ENCODE results near the gene OPCML.

The OPCML gene

DNA sequence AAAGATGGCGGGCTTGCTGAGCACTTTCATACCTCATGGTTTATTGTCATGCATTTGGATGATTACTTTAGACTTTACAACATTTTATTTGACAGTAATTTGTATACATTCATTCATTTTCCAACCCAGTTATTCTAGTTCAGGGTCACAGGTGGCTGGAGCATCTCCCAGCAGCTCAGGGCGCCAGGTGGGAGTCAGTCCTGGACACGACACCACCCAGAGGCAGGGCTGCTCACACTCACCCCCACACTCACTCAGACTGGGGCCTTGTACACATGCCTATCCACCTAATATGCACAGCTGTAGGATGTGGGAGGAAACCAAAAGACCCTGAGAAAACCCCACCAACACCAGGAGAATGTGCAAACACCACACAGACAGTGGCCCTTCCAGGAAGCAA lies 123.9 kb downstream of the OPCML start:
- DNase-seq = no peak

DNA sequence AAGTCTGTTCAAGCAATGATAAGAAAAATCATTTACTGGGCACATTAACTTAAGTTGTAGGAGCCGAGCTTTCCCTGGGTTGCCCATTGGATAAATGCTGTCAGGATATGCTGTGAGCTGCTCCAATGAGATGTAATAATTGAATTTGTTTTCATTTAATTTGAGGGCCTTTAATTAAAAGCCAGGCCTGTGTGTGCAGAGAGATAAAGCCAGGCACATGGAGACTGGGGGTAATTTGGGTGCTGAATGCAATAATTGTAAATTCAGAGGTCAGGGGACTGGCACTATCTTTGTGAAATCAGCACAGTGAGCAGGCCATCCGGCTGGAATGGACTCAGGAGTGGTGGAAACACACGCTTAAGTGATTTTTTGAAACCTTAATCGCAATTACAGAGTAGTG lies 125.8 kb downstream of the OPCML start:
- no peak for DNase-seq

DNA sequence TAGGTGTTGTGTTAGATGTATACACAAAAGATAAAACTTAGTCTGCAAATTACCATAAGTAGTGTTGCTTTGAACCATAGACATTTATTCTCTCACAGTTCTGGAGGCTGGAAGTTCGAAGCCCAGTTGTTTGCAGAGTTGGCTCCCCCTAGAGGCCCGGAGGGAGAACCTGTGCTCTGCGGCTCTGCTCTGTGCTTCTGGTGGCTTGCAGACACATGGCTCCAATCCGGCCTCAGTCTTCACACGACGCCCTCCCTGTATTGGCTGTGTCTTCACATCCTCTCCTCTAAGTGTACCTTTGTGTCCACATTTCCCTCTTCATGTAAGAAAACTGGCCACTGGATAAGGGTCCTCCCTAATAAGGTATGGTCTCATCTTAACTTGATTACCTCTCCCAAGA lies 128.4 kb downstream of the OPCML start:
- DNase-seq = no peak

DNA sequence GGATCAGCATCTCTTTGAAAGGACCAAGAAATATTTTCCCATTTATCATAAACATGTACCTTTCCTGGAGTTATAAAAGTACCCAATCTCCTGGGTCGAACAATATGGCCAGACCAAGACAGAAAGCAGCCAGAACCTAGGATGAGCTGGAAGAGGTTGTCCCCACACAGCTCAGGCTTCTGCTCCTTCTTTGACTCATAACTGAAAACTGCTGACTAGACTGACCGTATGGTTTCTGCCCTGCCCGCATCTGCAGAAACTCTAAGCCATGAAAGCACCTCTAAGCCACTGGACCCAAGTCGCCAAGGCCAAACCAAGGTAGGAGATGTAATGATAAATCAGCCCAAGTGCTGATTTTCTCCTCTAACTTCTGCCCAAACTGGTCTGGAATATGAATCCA lies 129.8 kb downstream of the OPCML start:
- no peak for DNase-seq

DNA sequence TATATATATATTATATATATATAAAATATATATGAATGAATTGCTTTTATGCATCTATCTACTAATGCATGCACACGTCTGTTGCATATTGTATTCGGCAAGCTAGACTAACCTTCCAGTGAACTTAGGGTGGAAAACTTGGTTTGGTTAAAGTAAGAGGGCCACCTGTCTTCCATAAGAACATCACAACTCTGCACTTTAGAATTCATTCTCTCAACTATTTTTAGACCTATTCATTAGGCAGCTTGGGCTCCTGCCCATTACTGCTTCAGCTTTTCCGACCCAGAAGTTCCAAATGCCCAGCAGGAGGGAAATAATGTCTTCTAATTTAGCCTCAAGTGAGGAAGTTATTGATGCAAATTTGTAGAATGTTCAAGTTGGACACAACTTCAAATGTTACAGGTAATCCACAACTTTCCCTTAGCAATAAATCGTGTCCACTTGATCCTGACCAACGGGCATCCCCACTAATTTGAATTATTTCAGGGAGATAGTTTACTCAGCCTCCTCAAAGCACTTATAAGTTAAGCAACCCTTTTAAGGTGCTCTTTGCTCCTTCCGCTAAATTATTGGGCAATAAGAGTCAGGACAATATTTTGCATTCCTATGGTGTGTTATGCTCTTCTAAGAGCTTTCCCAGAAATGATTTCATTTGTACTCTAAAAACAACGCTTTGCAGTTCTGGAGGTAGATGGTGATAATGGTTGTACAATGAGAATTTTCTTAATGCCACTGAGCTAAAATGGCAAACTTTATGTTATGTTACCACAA lies 132.3 kb downstream of the OPCML start:
- no peak for DNase-seq

DNA sequence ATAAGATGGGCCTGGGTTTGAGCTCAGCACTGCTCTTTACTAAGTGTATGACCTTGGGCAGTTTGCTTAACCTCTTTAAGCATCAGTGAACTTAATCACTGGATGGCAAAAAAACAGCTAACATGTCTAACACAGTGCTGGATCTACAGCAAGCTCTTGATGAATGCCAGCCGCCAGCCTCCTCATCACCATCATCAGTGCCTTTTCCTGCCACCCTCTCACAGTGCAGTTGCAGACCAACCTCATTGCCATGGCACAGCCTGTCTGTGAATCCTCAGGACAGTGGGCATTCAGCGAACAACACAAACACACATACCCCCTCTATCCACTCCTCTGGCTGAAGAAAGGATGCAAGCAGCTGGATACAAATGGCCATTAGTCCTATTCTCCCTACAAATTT lies 133.0 kb downstream of the OPCML start:
- DNase-seq = no peak

DNA sequence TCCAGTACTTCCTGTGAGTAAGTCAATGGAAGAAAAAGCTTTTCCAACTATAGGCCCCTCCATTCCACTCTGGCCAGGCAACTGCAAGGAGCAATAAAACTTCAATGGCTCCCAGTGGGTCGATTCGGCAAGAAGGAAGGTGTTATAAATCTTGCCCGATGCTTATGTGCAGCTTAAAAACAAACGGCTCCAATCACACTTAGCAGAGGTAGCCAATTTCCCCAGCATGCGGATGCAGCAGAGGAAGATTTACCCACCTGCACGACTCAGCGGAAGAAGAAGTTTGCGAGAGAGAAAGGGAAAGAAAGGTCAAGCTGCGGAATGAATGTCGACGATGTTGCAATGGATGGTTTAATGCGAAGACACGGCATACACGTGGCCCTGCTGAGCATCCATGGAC lies 141.5 kb downstream of the OPCML start:
- DNase-seq = no peak

DNA sequence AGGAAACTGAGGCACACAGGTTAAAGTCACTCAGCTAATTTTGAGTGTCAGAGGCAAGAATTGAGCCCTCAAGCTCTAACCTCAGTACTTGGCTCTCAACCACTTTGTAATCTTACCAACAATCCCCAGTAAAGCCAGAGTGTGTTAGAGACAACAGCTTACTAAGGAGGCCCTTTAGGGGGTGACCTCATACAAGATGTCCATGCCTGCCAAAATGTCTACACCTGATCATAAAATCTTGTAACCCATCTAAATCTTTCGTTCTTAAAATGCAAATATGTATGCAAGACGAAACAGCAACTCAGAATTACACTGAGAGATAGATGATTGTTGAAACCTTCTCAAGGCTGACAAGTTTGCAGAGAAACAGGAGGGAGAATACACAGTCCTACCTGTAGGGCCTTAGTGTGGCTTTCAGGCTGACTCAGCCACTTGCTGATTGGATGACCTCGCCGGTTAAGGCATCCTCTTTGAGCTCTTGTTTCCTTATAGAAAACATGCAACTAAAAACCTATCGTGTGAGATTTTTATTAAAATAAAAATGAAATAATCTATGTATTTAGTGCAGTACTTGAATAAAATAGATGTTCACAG lies 143.2 kb downstream of the OPCML start:
- no peak for DNase-seq

DNA sequence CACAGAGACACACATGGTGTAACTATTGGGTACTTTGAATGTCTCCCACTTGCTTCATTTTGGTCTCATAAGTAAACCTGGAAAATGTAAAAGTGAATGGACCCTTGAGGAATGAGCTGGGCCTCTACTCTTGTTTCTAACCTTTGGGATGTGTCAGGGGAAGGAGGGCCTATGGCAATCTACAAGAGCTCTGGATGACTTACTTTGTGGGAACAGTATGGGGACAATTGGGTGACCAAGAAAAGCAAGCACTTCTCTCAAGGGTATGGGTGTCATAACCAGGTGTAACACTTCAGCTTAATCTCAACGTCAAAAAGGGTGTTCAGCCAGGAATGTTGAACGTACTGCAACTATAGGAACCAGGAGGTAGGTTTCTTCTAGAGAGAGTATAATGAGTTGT lies 144.0 kb downstream of the OPCML start:
- DNase-seq = no peak

DNA sequence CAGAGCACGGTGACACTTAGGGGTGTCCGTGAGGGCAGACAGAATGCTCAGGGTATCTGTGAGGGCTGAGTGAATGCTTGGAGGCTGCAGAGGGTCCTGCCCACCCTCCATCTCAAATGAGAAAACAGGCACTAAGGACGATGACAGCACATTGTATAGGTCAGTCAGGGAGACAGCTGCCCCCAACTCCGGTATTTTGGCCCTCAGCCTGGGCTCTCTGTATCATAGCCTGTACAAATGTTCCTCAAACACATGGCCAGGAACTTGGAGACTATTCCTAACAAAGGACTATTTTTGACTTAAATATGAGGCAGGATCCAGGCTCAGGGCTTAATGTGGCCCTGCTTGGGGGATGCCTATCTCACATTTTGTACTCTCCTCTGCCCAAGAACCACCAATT lies 145.4 kb downstream of the OPCML start:
- no peak for DNase-seq

DNA sequence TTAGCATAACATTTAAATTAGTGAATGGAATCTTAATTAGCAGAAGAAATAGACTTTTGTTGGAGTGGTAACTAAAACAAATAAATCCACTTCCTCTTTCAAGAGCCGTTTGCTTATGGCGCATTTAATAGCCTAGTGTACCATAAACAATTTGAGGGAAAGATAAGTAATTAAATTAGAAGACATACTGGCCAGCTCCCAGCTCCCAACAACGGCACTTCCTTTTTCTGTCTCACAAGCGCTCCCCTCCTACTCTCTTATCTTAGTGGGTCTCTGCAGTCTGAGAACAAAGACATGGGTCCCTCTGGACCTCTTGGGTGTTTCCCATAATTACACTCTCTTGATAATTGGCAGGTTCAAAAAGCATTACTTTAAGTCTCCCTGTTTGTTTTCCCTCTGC lies 146.0 kb downstream of the OPCML start:
- DNase-seq = no peak

DNA sequence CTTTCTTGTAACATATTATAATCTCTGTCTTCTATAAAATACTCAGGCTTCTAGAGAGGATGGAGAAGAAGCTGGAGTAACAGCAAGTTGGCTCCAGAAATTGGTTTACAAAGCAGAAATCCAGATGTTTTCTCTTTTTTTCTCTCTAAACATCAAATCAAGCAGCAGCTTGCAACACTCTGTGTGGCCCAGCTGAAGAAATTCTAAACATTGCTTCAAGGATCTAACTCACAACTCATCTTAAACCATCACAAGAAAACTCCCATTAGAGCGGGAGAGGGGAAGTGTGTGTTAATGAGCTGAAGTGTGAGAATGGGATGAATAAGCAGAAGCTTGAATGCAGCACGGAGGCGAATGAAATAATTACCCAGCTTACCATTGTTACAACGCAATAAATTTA lies 146.5 kb downstream of the OPCML start:
- no peak for DNase-seq

DNA sequence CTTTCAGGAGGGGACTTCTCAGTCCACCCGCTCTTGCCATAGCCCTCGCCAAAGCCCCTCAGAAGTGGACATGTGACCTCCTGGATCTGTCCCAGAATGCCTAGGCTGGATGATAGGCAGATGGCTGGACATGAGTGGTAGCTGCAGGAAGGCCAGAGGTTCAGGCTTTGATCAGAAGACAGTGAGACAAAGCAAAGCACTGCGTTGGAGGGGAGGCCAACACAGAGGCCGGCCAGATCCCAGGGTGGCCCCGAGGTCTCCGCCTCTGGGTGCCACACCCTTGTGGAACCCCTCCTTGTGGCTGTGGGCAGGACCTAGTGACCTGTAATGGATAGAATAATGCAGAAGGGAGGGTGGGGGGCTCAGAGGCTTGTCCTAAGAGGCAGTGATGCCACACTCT lies 147.6 kb downstream of the OPCML start:
- DNase-seq = no peak

DNA sequence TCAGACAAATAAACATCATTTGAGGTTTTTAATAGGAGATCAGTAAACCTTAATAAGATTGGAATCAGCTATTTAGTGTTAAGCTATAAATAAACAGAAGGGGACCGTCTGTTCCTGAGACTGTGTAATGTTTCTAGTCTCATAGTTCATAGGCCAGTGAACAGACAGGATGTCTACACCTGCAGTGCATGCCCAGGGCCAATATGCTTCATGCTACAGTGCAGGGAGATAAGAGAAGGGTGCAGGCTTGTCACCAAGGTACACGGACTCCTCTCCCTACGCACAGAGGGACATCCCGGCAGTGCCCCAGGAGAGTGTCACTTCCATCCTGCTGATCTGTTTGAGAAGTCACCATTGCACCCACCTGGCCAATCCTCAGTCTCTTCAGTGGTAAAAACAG lies 148.6 kb downstream of the OPCML start:
- no peak for DNase-seq

DNA sequence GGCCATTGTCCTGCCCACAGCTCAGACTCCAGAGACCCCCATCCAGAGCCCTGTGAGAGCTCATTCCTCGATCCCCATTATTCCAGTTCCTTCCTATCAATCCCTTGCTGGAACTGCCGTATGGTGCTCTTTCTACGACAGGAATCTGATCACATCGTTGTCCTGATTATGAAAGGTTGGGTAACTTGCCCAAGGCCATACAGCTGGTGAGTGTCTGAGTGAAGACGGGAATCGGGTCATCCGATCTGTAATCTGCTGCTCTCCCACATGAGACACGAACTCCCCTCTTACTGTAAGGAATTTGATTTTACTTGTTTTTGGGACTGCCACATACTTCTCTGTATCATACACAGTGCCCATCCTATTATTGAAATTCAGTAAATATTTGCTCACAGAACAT lies 149.1 kb downstream of the OPCML start:
- DNase-seq = no peak

DNA sequence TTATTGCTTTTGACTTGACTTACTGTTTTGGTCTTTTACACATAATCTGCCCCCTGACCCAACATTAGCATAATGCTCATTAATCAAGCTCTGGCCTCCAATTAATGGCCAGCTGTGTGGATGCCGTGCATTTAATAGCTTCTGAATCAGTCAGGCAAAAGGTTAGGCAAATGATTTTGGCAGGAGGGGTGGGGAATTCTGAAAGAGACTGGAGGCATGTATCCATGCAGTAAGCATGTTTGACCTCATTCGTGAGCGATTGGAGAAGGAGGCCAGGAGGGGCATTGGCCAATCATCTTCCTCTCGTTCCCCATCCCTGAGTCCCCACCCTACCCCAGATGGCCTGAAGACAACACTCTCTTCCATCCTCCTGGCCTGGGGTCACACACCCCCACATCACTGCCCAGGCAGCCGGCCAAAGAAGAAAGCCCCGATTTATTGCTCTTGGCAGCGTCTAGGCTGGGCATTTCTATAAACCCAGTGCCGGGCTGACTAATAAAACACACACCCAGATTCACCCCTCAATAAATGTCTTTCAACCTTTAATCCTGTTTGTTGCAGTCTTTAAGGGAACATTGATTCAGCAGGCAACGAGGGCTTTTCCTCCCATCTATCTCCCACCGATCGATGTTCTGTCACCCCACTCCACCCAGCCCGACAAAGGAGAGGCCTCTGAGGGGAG lies 150.0 kb downstream of the OPCML start:
- no peak for DNase-seq

DNA sequence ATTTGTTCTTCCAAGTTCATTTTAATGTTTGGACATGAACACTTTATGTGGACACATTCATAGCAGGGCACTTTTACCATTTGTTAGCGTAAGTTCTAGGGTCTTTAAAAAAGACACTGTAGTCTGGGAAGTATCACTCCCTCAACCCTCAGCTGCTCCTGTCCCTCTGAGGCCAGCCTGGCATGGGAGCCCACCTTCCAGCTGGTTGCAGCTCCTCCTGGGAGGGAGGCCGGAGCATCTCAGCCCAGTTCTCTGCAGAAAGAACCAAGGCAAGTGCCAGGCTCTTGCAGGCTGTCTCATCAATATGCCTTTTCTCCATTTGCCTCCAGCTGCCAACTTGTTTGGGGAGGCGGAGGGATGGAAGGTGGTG lies 150.6 kb downstream of the OPCML start:
- no peak for DNase-seq

DNA sequence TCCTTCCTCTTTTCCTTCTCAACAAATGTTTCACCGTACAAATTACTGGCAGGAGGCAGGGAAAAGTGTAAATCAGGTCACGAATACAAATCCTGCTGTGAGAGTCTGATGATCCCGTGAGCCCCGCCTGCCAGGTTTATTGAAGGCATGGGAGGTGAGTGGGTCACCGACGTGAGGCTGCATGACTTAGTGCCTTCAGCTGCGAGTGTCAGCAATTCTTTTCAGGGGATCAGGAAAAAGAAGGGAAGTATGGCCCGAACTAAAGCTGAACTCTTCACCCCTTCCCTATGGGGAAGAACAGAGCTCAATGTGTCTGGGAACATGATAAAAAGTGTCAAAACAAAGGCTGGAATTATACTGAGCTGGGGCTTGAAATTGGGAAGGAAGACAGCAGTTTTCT lies 166.2 kb downstream of the OPCML start:
- no peak for DNase-seq

DNA sequence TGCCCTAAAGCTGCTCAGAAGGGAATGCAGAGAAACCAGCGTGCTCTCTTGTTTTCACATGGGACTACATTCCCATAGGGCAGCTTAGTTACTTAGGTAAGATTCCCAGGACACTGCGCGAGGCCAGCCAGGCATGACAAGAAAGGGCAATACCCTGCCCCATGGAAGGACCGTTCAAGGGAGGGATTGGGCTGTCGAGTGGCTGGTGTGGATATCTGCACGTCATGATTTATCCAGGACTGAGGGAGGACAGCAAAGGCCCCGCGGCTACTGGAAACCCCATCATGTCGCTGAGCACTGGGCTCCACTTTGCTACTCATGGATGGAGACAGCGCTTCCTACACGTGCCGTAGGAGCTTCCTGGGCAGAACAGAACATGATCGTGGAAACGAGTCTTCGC lies 169.4 kb downstream of the OPCML start:
- DNase-seq = no peak

DNA sequence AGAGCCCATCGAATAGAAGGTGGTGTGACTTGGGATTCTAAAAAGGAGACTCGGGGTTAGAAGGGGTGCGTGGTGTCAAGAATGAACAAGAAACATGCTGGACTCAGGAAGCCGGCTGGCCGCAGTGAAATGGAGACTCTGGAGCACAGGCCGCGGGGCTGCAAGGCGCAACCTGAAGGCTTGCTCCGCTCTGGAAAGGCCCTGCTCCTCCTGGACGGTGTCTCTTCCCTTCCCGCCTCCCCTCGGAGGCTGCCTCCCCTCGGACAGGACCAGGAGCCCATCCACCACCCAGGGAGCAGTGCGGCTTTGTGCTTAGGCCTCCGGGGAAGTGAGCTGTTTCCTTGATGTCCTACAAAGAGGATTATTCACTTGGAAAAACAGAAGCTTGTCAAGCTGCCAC lies 170.1 kb downstream of the OPCML start:
- DNase-seq = no peak

DNA sequence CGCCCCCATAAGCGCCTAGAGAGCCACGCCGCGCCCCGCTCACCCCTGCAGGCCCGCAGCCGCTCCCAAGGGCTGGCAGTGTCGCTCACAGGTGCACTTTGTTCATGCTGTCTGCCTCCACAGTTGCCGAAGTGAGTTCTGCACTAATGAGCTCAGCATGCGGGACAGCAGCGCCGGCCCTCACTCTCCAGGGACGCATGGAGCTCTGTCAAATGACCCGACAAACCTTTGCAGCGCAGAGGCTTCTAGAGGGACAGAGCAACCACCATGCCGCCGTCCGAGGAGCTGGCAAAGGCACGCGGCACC lies 170.7 kb downstream of the OPCML start:
- DNase-seq = no peak

DNA sequence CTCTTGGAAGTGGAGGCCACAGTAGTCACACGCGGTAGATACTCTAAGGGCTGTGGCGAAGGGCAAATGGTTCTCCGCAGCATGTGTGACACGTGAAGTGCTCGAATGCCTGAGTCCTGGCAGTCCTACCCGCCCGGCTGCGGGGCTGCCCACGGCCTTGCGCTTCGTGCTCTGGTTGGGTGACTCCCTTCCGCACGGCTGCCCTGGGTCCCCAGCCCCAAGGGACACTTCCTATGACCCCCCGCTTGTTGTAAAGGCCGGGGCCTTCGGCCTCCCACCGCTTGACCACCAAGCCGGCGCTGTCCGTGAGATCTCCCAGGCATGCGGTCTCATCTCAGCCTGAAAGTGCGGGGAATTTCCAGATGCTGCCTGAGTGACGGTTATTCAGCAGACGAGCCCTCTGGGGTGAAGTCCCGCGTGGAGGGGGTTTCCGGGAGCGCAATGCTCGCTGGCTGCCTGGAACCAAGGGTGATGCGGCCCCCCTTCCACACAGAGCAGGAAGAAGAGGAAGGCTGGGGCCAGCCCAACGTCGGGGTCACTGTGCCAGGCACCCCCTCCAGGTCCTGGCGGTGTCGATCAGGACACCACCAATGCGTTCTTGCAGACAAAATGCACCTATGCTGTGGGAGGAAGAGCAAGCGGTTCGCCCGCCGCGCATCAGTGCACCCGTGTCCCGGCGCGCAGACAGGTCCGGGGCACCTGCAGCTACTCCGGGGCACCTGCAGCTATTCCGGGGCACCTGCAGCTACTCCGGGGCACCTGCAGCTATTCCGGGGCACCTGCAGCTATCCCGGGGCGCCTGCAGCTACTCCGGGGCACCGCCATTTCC lies 171.2 kb downstream of the OPCML start:
- DNase-seq = no peak

DNA sequence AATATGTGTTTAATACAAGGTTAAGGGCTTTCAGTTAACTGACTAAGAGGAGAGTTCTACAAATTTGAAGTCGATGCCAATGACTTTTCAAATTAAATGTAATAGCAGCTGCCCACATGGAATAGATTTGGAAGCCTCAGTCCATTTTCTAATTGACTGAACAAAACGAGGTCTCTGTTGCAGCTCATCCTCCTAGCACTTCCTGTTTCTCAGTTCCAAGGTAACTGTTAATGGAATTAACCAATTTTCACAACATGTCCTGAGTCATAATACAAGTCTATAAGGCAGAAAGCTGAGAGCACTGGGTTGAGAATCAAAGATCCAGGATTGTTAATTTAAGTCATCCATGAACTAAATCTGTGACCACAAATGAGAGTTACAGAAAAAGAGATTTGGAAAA lies 177.2 kb downstream of the OPCML start:
- DNase-seq = no peak

DNA sequence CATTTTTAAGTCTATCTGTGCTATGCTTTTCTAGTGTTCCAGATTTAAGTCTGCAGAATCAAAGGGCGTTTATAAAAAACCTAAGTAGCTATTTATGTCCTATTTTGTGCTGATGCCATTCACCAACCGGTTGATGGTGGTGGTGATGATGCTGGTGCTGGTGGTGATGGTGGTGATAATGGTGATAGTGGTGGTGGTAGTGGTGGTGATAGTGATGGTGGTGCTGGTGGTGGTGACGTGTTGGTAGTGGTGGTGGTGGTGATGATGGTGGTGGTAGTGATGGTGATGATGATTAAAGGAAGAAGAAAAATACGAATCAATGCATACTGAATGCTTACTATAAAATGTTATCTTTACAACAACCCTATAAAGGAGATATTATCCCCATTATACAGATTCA lies 178.2 kb downstream of the OPCML start:
- DNase-seq = no peak

All from fibroblast of upper back skin (primary cell).